Measurements from ENCODE around the gene YEATS2.
"Not testable (repeated sequence)": the region's sequence is repeated elsewhere in the genome, so short reads cannot be mapped to it uniquely, and the experiment has no call there.

The YEATS2 gene

GRCh38 chr3:183697610-183698317 lies at the start of gene YEATS2:
Gene YEATS2, plus strand, starts transcription at chr3:183697797. Its CDS starts 17,366 bp downstream, at chr3:183715163.
- peak; percentile 71 for DNase-seq

GRCh38 chr3:183650554-183650953 lies 47.0 kb upstream of the YEATS2 start:
- DNase-seq, result no peak

- DNase-seq, result no peak
Observed at GRCh38 chr3:183653209-183654064, 44.2 kb upstream of the YEATS2 start.

- DNase-seq, result no peak
Observed at GRCh38 chr3:183654727-183655126, 42.9 kb upstream of the YEATS2 start.

- no peak for DNase-seq
Observed at GRCh38 chr3:183662099-183662498, 35.5 kb upstream of the YEATS2 start.

- no peak for DNase-seq
Observed at GRCh38 chr3:183664913-183665381, 32.6 kb upstream of the YEATS2 start.

GRCh38 chr3:183680061-183680460 lies 17.5 kb upstream of the YEATS2 start:
- DNase-seq, result no peak

- no peak for DNase-seq
Observed at GRCh38 chr3:183687705-183688104, 9.9 kb upstream of the YEATS2 start.

GRCh38 chr3:183688874-183689273 lies 8.7 kb upstream of the YEATS2 start:
- no peak for DNase-seq

GRCh38 chr3:183689621-183690020 lies 8.0 kb upstream of the YEATS2 start:
- DNase-seq, result not testable (repeated sequence)

- no peak for DNase-seq
Observed at GRCh38 chr3:183690402-183690995, 7.1 kb upstream of the YEATS2 start.

GRCh38 chr3:183692436-183692835 lies 5.2 kb upstream of the YEATS2 start:
- DNase-seq, result no peak

GRCh38 chr3:183695569-183696364 lies 1.8 kb upstream of the YEATS2 start:
- DNase-seq, result no peak

- no peak for DNase-seq
Observed at GRCh38 chr3:183697123-183697609, 431 bp upstream of the YEATS2 start.

GRCh38 chr3:183698318-183698751 lies 738 bp downstream of the YEATS2 start:
- no peak for DNase-seq

GRCh38 chr3:183698756-183699155 lies 1.2 kb downstream of the YEATS2 start:
- DNase-seq, result peak; percentile 21

- DNase-seq, result no peak
Observed at GRCh38 chr3:183699238-183699947, 1.8 kb downstream of the YEATS2 start.

- no peak for DNase-seq
Observed at GRCh38 chr3:183701744-183702143, 4.1 kb downstream of the YEATS2 start.

GRCh38 chr3:183703892-183704291 lies 6.3 kb downstream of the YEATS2 start:
- not testable (repeated sequence) for DNase-seq

- DNase-seq, result no peak
Observed at GRCh38 chr3:183710231-183710630, 12.6 kb downstream of the YEATS2 start.

- DNase-seq, result no peak
Observed at GRCh38 chr3:183711516-183711915, 13.9 kb downstream of the YEATS2 start.

- no peak for DNase-seq
Observed at GRCh38 chr3:183714622-183715021, 17.0 kb downstream of the YEATS2 start.

Measured in CD4-positive, alpha-beta T cell treated with Interleukin-15 for 1 hour (primary cell).